Measurements from ENCODE around the gene GPRC5A. TPM values are rescaled to one million over a fixed set of nuclear protein-coding genes. Genes with fewer than 3 reads are reported as not detected.

The GPRC5A gene
- total and polyA plus RNA-seq, 2 donors (not counting 1 experiment from before 2014, with no cell fraction given), result 4.8 to 46.8 TPM

DNA sequence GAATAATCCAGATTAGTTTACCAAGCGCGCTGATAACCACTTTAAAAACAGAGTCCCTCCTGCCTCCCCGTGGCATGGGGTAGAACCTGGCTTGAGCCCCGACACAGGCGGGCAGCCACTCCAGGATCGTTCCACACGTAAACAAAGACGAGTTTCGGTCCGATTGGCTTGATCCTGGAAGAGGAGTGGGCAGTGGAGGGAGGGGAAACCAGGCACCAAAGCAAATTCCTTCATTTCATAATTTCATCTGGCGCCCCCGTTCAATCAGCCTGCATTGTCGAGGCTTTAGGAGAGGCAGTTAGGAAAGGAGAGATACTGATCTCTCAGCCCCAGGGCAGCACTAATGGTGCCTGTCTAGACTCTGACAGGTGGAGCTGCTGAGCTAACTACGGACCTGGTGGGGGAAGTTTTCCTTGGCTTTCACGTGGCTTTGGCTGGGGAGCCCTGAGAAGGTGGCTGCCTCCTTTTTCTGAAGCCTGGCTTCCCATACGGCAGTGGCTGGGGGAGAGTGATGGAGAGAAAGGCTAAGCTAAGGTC, 751 bp upstream of the GPRC5A start:
- Histone ChIP-seq H3K27me3 (ENCODE audit: control insufficient read depth, insufficient read depth, low read length) (no peaks in the 10 kb centered on the region), H3K9me3 (ENCODE audit: control insufficient read depth, insufficient read depth, low read depth, low read length) (no peaks in the 10 kb centered on the region), H3K9ac (ENCODE audit: insufficient read depth, low read length) (peak overlapping the region; percentile 75), H3K4me3 (replicated peaks in 1 of 4; ENCODE audit: control extremely low read depth in 1 of 4, insufficient read depth in 1 of 4, low read depth in 3 of 4, low read length in 4 of 4) (peak overlapping the region; percentile 38 to 71 (median 59)), H3K4me2 (ENCODE audit: extremely low read depth, insufficient read depth, low read length) (peak overlapping the region; percentile 96), H3K27ac (ENCODE audit: insufficient read depth, low read length) (peak overlapping the region; percentile 97), H3K79me2 (ENCODE audit: control insufficient read depth, insufficient read depth, low read length) (peaks cover 20% of the 10 kb centered on the region), H3K36me3 (ENCODE audit: control insufficient read depth, insufficient read depth, low read length) (no peaks in the 10 kb centered on the region), H2AFZ (ENCODE audit: low read length) (peak overlapping the region; percentile 54), H3K4me1 (ENCODE audit: control insufficient read depth, extremely low read depth, insufficient read depth, low read length) (peaks cover 7% of the 10 kb centered on the region), H4K20me1 (ENCODE audit: control insufficient read depth, extremely low read depth, insufficient read depth, low read length) (no peaks in the 10 kb centered on the region)
- TF ChIP-seq, protein P1, sequence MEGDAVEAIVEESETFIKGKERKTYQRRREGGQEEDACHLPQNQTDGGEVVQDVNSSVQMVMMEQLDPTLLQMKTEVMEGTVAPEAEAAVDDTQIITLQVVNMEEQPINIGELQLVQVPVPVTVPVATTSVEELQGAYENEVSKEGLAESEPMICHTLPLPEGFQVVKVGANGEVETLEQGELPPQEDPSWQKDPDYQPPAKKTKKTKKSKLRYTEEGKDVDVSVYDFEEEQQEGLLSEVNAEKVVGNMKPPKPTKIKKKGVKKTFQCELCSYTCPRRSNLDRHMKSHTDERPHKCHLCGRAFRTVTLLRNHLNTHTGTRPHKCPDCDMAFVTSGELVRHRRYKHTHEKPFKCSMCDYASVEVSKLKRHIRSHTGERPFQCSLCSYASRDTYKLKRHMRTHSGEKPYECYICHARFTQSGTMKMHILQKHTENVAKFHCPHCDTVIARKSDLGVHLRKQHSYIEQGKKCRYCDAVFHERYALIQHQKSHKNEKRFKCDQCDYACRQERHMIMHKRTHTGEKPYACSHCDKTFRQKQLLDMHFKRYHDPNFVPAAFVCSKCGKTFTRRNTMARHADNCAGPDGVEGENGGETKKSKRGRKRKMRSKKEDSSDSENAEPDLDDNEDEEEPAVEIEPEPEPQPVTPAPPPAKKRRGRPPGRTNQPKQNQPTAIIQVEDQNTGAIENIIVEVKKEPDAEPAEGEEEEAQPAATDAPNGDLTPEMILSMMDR (conservative IDR thresholded peaks at IDR 0.05 in 1 of 2, IDR thresholded peaks at IDR 0.05 in 1 of 2; ENCODE audit: low read depth in 1 of 2, low read length in 2 of 2), result peak in 1 of 2 donors; percentile 4
- TF ChIP-seq EZH2 (IDR thresholded peaks at IDR 0.05; ENCODE audit: low read length, missing control alignments), result no peak
- DNase-seq (ENCODE audit: low read depth in 2 of 2), result peak; percentile 58 to 72

DNA sequence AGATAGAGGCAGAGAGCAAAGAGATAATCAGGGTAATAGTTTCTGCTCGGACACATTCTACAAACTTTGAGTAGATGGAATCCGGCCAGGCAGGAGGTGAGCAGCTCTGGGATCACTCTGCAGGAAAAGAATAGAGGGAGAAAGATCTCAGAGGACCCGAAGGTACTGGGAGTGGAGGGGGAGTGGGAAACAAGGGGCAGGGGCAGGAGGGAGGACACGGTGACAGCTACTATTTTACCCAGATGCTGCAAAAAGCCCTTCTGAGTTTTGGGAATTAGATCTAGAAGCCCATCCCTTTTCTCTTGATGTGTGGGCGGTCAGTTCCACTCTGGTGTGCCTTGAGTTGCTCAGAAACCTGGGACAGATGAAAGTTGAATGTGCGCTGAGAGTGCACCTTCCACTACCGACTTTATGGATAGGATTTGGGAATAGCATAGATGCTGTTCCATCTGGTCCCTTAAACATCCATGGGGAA, 556 bp downstream of the GPRC5A start:
- TF ChIP-seq, protein P1 (conservative IDR thresholded peaks at IDR 0.05 in 1 of 2, IDR thresholded peaks at IDR 0.05 in 1 of 2; ENCODE audit: low read depth in 1 of 2, low read length in 2 of 2), result no peak
- no peak for TF ChIP-seq EZH2 (IDR thresholded peaks at IDR 0.05; ENCODE audit: low read length, missing control alignments)
- H3K4me3 ChIP-seq (replicated peaks in 1 of 4; ENCODE audit: control extremely low read depth in 1 of 4, insufficient read depth in 1 of 4, low read depth in 3 of 4, low read length in 4 of 4), result peak overlapping the region; percentile 40 to 71 (median 52)
- DNase-seq (ENCODE audit: low read depth in 2 of 2), result no peak
- H3K27me3 ChIP-seq (ENCODE audit: control insufficient read depth, insufficient read depth, low read length), result no peaks in the 10 kb centered on the region
- no peak overlapping the region for H2AFZ ChIP-seq (ENCODE audit: low read length)
- no peaks in the 10 kb centered on the region for H4K20me1 ChIP-seq (ENCODE audit: control insufficient read depth, extremely low read depth, insufficient read depth, low read length)
- no peaks in the 10 kb centered on the region for H3K36me3 ChIP-seq (ENCODE audit: control insufficient read depth, insufficient read depth, low read length)
- H3K4me2 ChIP-seq (ENCODE audit: extremely low read depth, insufficient read depth, low read length), result peak overlapping the region; percentile 72
- peak overlapping the region; percentile 97 for H3K27ac ChIP-seq (ENCODE audit: insufficient read depth, low read length)
- peaks cover 20% of the 10 kb centered on the region for H3K79me2 ChIP-seq (ENCODE audit: control insufficient read depth, insufficient read depth, low read length)
- H3K4me1 ChIP-seq (ENCODE audit: control insufficient read depth, extremely low read depth, insufficient read depth, low read length), result peaks cover 8% of the 10 kb centered on the region
- H3K9ac ChIP-seq (ENCODE audit: insufficient read depth, low read length), result peak overlapping the region; percentile 63
- no peaks in the 10 kb centered on the region for H3K9me3 ChIP-seq (ENCODE audit: control insufficient read depth, insufficient read depth, low read depth, low read length)

DNA sequence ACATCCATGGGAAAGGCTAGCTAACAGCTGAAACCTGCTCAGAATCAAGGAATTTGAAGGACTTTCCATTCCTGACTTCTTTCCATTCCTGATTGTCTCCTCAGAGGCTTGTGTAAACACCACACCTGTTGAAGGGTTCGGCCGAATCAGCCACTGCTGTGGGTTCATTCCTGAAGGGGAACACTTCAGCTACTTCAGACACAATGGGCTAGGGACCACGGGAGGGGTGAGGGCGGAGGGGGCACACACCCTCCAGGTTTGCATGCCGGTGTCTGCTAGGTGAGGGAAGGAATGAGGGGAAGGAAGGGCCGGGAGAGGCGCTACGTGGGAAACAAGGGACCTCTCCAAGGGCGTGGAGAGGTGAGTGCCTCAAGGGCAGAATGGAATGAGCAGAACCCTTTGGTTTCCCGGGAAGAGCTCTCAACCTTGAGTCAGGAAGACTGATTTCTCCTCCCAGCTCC, 1.3 kb downstream of the GPRC5A start:
- H2AFZ ChIP-seq (ENCODE audit: low read length), result no peak overlapping the region
- no peak overlapping the region for H3K9ac ChIP-seq (ENCODE audit: insufficient read depth, low read length)
- H3K9me3 ChIP-seq (ENCODE audit: control insufficient read depth, insufficient read depth, low read depth, low read length), result no peaks in the 10 kb centered on the region
- peak overlapping the region; percentile 72 for H3K4me2 ChIP-seq (ENCODE audit: extremely low read depth, insufficient read depth, low read length)
- H3K79me2 ChIP-seq (ENCODE audit: control insufficient read depth, insufficient read depth, low read length), result peaks cover 24% of the 10 kb centered on the region
- TF ChIP-seq, protein P1 (conservative IDR thresholded peaks at IDR 0.05 in 1 of 2, IDR thresholded peaks at IDR 0.05 in 1 of 2; ENCODE audit: low read depth in 1 of 2, low read length in 2 of 2), result no peak
- no peak for TF ChIP-seq EZH2 (IDR thresholded peaks at IDR 0.05; ENCODE audit: low read length, missing control alignments)
- no peaks in the 10 kb centered on the region for H4K20me1 ChIP-seq (ENCODE audit: control insufficient read depth, extremely low read depth, insufficient read depth, low read length)
- H3K4me3 ChIP-seq (replicated peaks in 1 of 4; ENCODE audit: control extremely low read depth in 1 of 4, insufficient read depth in 1 of 4, low read depth in 3 of 4, low read length in 4 of 4), result peak overlapping the region in 3 of 4 experiments; percentile 7 to 35 (median 33)
- H3K27ac ChIP-seq (ENCODE audit: insufficient read depth, low read length), result no peak overlapping the region
- H3K4me1 ChIP-seq (ENCODE audit: control insufficient read depth, extremely low read depth, insufficient read depth, low read length), result peaks cover 8% of the 10 kb centered on the region
- H3K27me3 ChIP-seq (ENCODE audit: control insufficient read depth, insufficient read depth, low read length), result no peaks in the 10 kb centered on the region
- no peak for DNase-seq (ENCODE audit: low read depth in 2 of 2)
- no peaks in the 10 kb centered on the region for H3K36me3 ChIP-seq (ENCODE audit: control insufficient read depth, insufficient read depth, low read length)
